GM23338 (cell line): ENCODE data around the gene PIWIL4. TPM values are rescaled to one million over a fixed set of nuclear protein-coding genes. Genes with fewer than 3 reads are reported as not detected.

Source experiments
- ATAC-seq: fragments of 200-7000 bp; cut with Tn5 transposase; 3 replicates; pipeline ENCODE4 v1.9.1; 2020
- DNase-seq: peaks from one replicate; pipeline ENCODE4 v3.0.0-alpha.2; 2015; ENCODE audit warnings: low spot score
- H2AFZ ChIP-seq: fragments of 200-600 bp; sonication (generic); 2 replicates; pipeline ENCODE4 v1.8.0; 2016; ENCODE audit warnings: antibody characterized with exemption, mild to moderate bottlenecking, moderate library complexity
- H3F3A ChIP-seq: fragments of 200-600 bp; sonication (generic); replicated peaks from 2 replicates; pipeline ENCODE4 v1.8.0; 2017; ENCODE audit warnings: antibody characterized with exemption, mixed run types, low read depth
- H3K27ac ChIP-seq: fragments of 200-600 bp; sonication (generic); 2 replicates; pipeline ENCODE4 v1.6.1; 2016; ENCODE audit warnings: low read depth
- H3K27me3 ChIP-seq: fragments of 200-600 bp; sonication (generic); 2 replicates; pipeline ENCODE4 v1.8.0; 2016; ENCODE audit warnings: mild to moderate bottlenecking, mixed run types, moderate library complexity; ENCODE audit not compliant: insufficient read depth
- H3K36me3 ChIP-seq: fragments of 200-600 bp; sonication (generic); 2 replicates; pipeline ENCODE4 v1.8.0; 2016; ENCODE audit warnings: mild to moderate bottlenecking; ENCODE audit not compliant: insufficient read depth
- H3K4me1 ChIP-seq: fragments of 200-600 bp; sonication (generic); 2 replicates; pipeline ENCODE4 v1.8.0; 2016; ENCODE audit warnings: mild to moderate bottlenecking, moderate library complexity; ENCODE audit not compliant: insufficient read depth
- H3K4me2 ChIP-seq: fragments of 200-600 bp; sonication (generic); 2 replicates; pipeline ENCODE4 v1.7.1; 2017; ENCODE audit warnings: mixed run types
- H3K4me3 ChIP-seq: fragments of 200-600 bp; sonication (generic); 2 replicates; pipeline ENCODE4 v1.6.1; 2016; ENCODE audit warnings: mixed run types
- H3K79me2 ChIP-seq: fragments of 200-600 bp; sonication (generic); replicated peaks from 2 replicates; pipeline ENCODE4 v1.8.0; 2017; ENCODE audit warnings: mild to moderate bottlenecking; ENCODE audit not compliant: insufficient read depth
- H3K9me2 ChIP-seq: fragments of 200-600 bp; sonication (generic); 2 replicates; pipeline ENCODE4 v1.8.0; 2017; ENCODE audit not compliant: insufficient read depth
- H4K20me1 ChIP-seq: fragments of 200-600 bp; sonication (generic); replicated peaks from 2 replicates; pipeline ENCODE4 v1.8.0; 2017; ENCODE audit warnings: mild to moderate bottlenecking; ENCODE audit not compliant: insufficient read depth
- H3K27ac Mint-ChIP-seq: 2 replicates; pipeline ENCODE4 v1.8.0; 2020; ENCODE audit warnings: inconsistent platforms, mild to moderate bottlenecking, moderate library complexity, mixed read lengths
- H3K27me3 Mint-ChIP-seq: 3 replicates; pipeline ENCODE4 v1.8.0; 2022; ENCODE audit warnings: low read depth, mild to moderate bottlenecking, moderate library complexity, mixed read lengths, inconsistent platforms; ENCODE audit not compliant: insufficient read depth, poor library complexity
- H3K36me3 Mint-ChIP-seq: 3 replicates; pipeline ENCODE4 v1.8.0; 2021; ENCODE audit warnings: low read depth, mild to moderate bottlenecking, inconsistent platforms, moderate library complexity, mixed read lengths
- H3K4me1 Mint-ChIP-seq: 3 replicates; pipeline ENCODE4 v1.8.0; 2020; ENCODE audit warnings: mild to moderate bottlenecking, inconsistent platforms, mixed read lengths
- H3K4me3 Mint-ChIP-seq: 3 replicates; pipeline ENCODE4 v1.8.0; 2021; ENCODE audit warnings: moderate library complexity, mild to moderate bottlenecking, inconsistent platforms, mixed read lengths
- H3K9me3 Mint-ChIP-seq: 3 replicates; pipeline ENCODE4 v1.8.0; 2020; ENCODE audit warnings: moderate library complexity, mild to moderate bottlenecking, inconsistent platforms, mixed read lengths
- ETS1 ChIP-seq: IDR thresholded peaks from 2 replicates; pipeline ENCODE4 v1.6.1; 2016; ENCODE audit warnings: antibody characterized with exemption
- EZH2 ChIP-seq: fragments of 200-600 bp; sonication (generic); IDR thresholded peaks from one replicate; pipeline ENCODE4 v1.8.0; 2017; ENCODE audit warnings: antibody characterized with exemption, mild to moderate bottlenecking, low read depth; ENCODE audit not compliant: unreplicated experiment
- EZH2phosphoT487 ChIP-seq: fragments of 200-600 bp; sonication (generic); IDR thresholded peaks from one replicate; pipeline ENCODE4 v1.8.1; 2018; ENCODE audit warnings: antibody characterized with exemption; ENCODE audit not compliant: unreplicated experiment
- JUNB ChIP-seq: IDR thresholded peaks from one replicate; pipeline ENCODE4 v1.6.1; 2016; ENCODE audit warnings: antibody characterized with exemption; ENCODE audit not compliant: unreplicated experiment
- POLR2AphosphoS5 ChIP-seq: IDR thresholded peaks from 2 replicates; pipeline ENCODE4 v1.6.1; 2016; ENCODE audit warnings: antibody characterized with exemption, low read depth
- STAT1 ChIP-seq: IDR thresholded peaks from one replicate; pipeline ENCODE4 v1.6.1; 2016; ENCODE audit warnings: antibody characterized with exemption; ENCODE audit not compliant: unreplicated experiment
- ZNF114 ChIP-seq: fragments of 250-450 bp; sonication (Bioruptor Pico); IDR thresholded peaks from 2 replicates; pipeline ENCODE4 v1.5.0; 2020; ENCODE audit warnings: mild to moderate bottlenecking, moderate library complexity
- polyA plus RNA-seq: library from polyadenylated mRNA; unstranded; fragments of >200 nt; fragmentation: Nextera tagmentation; extraction: Ambion mirVana; gene quantifications from 2 replicates; pipeline ENCODE4 v1.2.1, GENCODE V29; 2016
- total RNA-seq: library from RNA; depleted of rRNA; stranded (reverse); fragments of >200 nt; shearing (Covaris generic); gene quantifications from 2 replicates; pipeline ENCODE4 v1.2.3, GENCODE V29; 2014
- TF ChIP-seq, protein P1 (sequence below): IDR thresholded peaks from one replicate; pipeline ENCODE4 v1.6.1; 2018; ENCODE audit warnings: antibody characterized with exemption; ENCODE audit not compliant: unreplicated experiment
- TF ChIP-seq, protein P2 (sequence below), 2 experiments: fragments of 200-600 bp in 1 of 2; sonication (generic) in 1 of 2; conservative IDR thresholded peaks; 2 replicates each; pipeline versions ENCODE4 v1.5.1 to v1.6.1; 2016 to 2017; ENCODE audit warnings: antibody characterized with exemption in 2 of 2, low read depth in 2 of 2, mild to moderate bottlenecking in 2 of 2, moderate library complexity in 1 of 2

Gene PIWIL4
- total and polyA plus RNA-seq, 2 experiments from 2014 or later = 0.23 to 0.66 TPM

DNA sequence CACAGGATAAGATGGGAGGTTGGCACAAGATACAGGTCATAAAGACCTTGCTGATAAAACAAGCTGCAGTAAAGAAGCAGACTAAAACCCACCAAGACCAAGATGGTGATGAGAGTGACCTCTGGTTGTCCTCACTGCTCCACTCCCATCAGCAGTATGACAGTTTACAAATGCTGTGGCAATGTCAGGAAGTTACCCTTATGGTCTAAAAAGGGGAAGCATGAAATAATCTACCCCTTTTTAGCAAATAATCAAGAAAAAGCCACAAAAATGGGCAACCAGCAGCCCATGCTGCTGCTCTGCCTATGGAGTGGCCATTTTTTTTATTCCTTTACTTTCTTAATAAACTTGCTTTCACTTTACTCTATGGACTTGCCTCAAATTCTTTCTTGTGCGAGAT lies 8.7 kb upstream of the PIWIL4 start:
- DNase-seq (no peak), ATAC-seq (no peak)
- Histone ChIP-seq H3K4me3 (no peak overlapping the region), H3K36me3 (no peaks in the 10 kb centered on the region), H3K4me2 (no peak overlapping the region), H4K20me1 (no peaks in the 10 kb centered on the region), H3K9me2 (no peaks in the 10 kb centered on the region), H3K4me1 (no peaks in the 10 kb centered on the region), H3K27ac (no peak overlapping the region), H3F3A (no peaks in the 10 kb centered on the region), H2AFZ (no peak overlapping the region), H3K27me3 (no peaks in the 10 kb centered on the region), H3K79me2 (no peaks in the 10 kb centered on the region)
- Mint-ChIP-seq H3K27me3 (peaks cover 2% of the 10 kb centered on the region), H3K9me3 (no peaks in the 10 kb centered on the region), H3K4me1 (peaks cover 11% of the 10 kb centered on the region; the same call in 2 of the 3 replicates), H3K4me3 (no peak overlapping the region), H3K27ac (no peak overlapping the region), H3K36me3 (no peaks in the 10 kb centered on the region)
- TF ChIP-seq, protein P1, sequence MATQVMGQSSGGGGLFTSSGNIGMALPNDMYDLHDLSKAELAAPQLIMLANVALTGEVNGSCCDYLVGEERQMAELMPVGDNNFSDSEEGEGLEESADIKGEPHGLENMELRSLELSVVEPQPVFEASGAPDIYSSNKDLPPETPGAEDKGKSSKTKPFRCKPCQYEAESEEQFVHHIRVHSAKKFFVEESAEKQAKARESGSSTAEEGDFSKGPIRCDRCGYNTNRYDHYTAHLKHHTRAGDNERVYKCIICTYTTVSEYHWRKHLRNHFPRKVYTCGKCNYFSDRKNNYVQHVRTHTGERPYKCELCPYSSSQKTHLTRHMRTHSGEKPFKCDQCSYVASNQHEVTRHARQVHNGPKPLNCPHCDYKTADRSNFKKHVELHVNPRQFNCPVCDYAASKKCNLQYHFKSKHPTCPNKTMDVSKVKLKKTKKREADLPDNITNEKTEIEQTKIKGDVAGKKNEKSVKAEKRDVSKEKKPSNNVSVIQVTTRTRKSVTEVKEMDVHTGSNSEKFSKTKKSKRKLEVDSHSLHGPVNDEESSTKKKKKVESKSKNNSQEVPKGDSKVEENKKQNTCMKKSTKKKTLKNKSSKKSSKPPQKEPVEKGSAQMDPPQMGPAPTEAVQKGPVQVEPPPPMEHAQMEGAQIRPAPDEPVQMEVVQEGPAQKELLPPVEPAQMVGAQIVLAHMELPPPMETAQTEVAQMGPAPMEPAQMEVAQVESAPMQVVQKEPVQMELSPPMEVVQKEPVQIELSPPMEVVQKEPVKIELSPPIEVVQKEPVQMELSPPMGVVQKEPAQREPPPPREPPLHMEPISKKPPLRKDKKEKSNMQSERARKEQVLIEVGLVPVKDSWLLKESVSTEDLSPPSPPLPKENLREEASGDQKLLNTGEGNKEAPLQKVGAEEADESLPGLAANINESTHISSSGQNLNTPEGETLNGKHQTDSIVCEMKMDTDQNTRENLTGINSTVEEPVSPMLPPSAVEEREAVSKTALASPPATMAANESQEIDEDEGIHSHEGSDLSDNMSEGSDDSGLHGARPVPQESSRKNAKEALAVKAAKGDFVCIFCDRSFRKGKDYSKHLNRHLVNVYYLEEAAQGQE = no peak
- TF ChIP-seq POLR2AphosphoS5 = no peak
- TF ChIP-seq JUNB = no peak
- TF ChIP-seq ZNF114 (CRISPR knock-in tag) = no peak
- TF ChIP-seq, protein P2, sequence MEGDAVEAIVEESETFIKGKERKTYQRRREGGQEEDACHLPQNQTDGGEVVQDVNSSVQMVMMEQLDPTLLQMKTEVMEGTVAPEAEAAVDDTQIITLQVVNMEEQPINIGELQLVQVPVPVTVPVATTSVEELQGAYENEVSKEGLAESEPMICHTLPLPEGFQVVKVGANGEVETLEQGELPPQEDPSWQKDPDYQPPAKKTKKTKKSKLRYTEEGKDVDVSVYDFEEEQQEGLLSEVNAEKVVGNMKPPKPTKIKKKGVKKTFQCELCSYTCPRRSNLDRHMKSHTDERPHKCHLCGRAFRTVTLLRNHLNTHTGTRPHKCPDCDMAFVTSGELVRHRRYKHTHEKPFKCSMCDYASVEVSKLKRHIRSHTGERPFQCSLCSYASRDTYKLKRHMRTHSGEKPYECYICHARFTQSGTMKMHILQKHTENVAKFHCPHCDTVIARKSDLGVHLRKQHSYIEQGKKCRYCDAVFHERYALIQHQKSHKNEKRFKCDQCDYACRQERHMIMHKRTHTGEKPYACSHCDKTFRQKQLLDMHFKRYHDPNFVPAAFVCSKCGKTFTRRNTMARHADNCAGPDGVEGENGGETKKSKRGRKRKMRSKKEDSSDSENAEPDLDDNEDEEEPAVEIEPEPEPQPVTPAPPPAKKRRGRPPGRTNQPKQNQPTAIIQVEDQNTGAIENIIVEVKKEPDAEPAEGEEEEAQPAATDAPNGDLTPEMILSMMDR (conservative IDR thresholded peaks at IDR 0.05; ENCODE audit: low read depth in 2 of 2) = no peak
- no peak for TF ChIP-seq ETS1
- no peak for TF ChIP-seq EZH2phosphoT487
- no peak for TF ChIP-seq STAT1

GRCh38 chr11:94558932-94559331 lies 8.2 kb upstream of the PIWIL4 start:
- Mint-ChIP-seq H3K4me3 (no peak overlapping the region), H3K4me1 (peaks cover 13% of the 10 kb centered on the region; the same call in 2 of the 3 replicates), H3K9me3 (no peaks in the 10 kb centered on the region), H3K36me3 (no peaks in the 10 kb centered on the region), H3K27ac (no peak overlapping the region), H3K27me3 (peaks cover 2% of the 10 kb centered on the region)
- Histone ChIP-seq H3K4me1 (no peaks in the 10 kb centered on the region), H3K27ac (no peak overlapping the region), H3K9me2 (no peaks in the 10 kb centered on the region), H3K36me3 (no peaks in the 10 kb centered on the region), H4K20me1 (no peaks in the 10 kb centered on the region), H3K4me3 (no peak overlapping the region), H3K27me3 (no peaks in the 10 kb centered on the region), H2AFZ (no peak overlapping the region), H3F3A (no peaks in the 10 kb centered on the region), H3K79me2 (no peaks in the 10 kb centered on the region), H3K4me2 (no peak overlapping the region)
- DNase-seq (no peak), ATAC-seq (no peak)
- TF ChIP-seq, protein P2 (conservative IDR thresholded peaks at IDR 0.05; ENCODE audit: low read depth in 2 of 2) = no peak
- TF ChIP-seq, protein P1 = no peak
- no peak for TF ChIP-seq ETS1
- no peak for TF ChIP-seq EZH2phosphoT487
- TF ChIP-seq EZH2 = no peak
